AG04450 (cell line): ENCODE data around the gene PPM1H. TPM values are rescaled to one million over a fixed set of nuclear protein-coding genes. Genes with fewer than 3 reads are reported as not detected.
"Not testable (repeated sequence)": the region's sequence is repeated elsewhere in the genome, so short reads cannot be mapped to it uniquely, and the experiment has no call there.

Experiments used
- CTCF ChIA-PET: fragments of 300-600, 350-600 bp; formaldehyde crosslinking; extraction: SDS; loops from one replicate; lab custom pipeline; 2022; ENCODE audit warnings: antibody characterized with exemption, inconsistent platforms; lab: Charles Lee
- POLR2A ChIA-PET: fragments of 350-600 bp; formaldehyde crosslinking; extraction: SDS; loops from one replicate; lab custom pipeline; 2021; ENCODE audit warnings: antibody characterized with exemption, inconsistent platforms; lab: Yijun Ruan, JAX
- DNase-seq: peaks from one replicate; pipeline ENCODE4 v3.0.0-alpha.2; 2011; ENCODE audit warnings: low read depth, low spot score
- H3K27ac ChIP-seq: one replicate; pipeline ENCODE4 v1.5.1; 2012; ENCODE audit warnings: low read depth, low read length, control low read depth
- H3K27me3 ChIP-seq: one replicate; pipeline ENCODE4 v1.6.0; 2012; ENCODE audit warnings: low read length; ENCODE audit not compliant: control insufficient read depth, insufficient read depth
- H3K4me3 ChIP-seq: 2 replicates; pipeline ENCODE4 v1.5.1; 2011; ENCODE audit warnings: mild to moderate bottlenecking, low read depth, low read length, control low read depth
- H3K9me3 ChIP-seq: 2 replicates; pipeline ENCODE4 v1.5.1; 2012; ENCODE audit warnings: low read length; ENCODE audit not compliant: control insufficient read depth, insufficient read depth
- polyA plus RNA-seq: library from polyadenylated mRNA; depleted of rRNA; stranded (reverse); fragments of >200 nt; gene quantifications from 2 replicates; pipeline ENCODE4 v1.2.3, GENCODE V29; 2011
- TF ChIP-seq, protein P1 (sequence below): IDR thresholded peaks from 2 replicates; pipeline ENCODE4 v1.5.1; 2011; ENCODE audit warnings: low read depth, low read length, control low read depth, inconsistent platforms

PPM1H gene
- polyA plus RNA-seq, 1 experiment = 0.12 TPM

DNA sequence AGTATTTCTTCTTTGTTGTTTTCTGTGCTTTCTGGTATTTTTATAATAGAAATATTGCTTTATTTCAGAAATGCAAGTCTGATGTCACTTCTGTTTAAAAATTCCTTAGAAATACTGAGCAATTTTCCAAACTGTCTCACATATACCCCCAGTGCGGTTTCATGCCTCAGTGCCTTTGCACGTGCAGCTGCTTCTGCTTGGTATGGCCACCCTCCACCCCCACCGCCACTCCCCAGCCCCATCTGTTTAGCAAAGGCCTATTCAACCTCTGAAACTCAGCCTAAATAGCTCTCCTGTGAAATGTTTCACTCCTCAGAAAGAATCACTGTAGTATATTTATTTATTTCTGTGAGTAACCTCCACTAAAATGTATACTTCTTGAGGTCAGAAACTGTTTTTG lies 52.3 kb downstream of the PPM1H start:
- POLR2A ChIA-PET = no interaction called here
- no peak overlapping the region for H3K4me3 ChIP-seq
- TF ChIP-seq, protein P1, sequence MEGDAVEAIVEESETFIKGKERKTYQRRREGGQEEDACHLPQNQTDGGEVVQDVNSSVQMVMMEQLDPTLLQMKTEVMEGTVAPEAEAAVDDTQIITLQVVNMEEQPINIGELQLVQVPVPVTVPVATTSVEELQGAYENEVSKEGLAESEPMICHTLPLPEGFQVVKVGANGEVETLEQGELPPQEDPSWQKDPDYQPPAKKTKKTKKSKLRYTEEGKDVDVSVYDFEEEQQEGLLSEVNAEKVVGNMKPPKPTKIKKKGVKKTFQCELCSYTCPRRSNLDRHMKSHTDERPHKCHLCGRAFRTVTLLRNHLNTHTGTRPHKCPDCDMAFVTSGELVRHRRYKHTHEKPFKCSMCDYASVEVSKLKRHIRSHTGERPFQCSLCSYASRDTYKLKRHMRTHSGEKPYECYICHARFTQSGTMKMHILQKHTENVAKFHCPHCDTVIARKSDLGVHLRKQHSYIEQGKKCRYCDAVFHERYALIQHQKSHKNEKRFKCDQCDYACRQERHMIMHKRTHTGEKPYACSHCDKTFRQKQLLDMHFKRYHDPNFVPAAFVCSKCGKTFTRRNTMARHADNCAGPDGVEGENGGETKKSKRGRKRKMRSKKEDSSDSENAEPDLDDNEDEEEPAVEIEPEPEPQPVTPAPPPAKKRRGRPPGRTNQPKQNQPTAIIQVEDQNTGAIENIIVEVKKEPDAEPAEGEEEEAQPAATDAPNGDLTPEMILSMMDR = no peak
- no peak overlapping the region for H3K27ac ChIP-seq
- CTCF ChIA-PET = interaction anchor here (2.4 kb wide), 1 partner anchor 70 kb away, joined by 6 read pairs; no protein-coding TSS in a partner anchor
- H3K9me3 ChIP-seq = no peaks in the 10 kb centered on the region
- DNase-seq = no peak
- H3K27me3 ChIP-seq = peaks cover 8% of the 10 kb centered on the region

DNA sequence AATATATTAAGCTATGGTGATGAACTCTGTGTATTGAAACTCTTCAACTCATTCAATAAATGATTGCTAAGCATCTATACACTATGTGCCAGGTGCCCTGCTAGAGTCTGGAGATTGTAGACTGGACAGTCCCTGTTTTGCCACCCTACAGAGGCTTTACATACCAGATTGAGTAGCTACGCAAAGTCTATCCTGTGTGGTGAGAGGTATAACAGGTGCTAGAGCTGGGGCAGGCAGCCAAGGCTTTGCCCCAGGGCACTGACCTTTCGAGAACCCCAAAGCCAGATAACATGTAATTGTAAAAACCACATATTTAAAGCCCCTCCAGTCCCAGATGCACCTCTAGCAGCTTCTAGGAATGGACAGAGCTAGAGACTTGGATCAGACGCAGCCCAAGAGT lies 52.8 kb downstream of the PPM1H start:
- DNase-seq = no peak
- Histone ChIP-seq H3K27me3 (peaks cover 8% of the 10 kb centered on the region), H3K4me3 (no peak overlapping the region), H3K27ac (no peak overlapping the region), H3K9me3 (no peaks in the 10 kb centered on the region)
- ChIA-PET CTCF (interaction anchor here (2.4 kb wide), 1 partner anchor 69 kb away, joined by 6 read pairs; no protein-coding TSS in a partner anchor), POLR2A (no interaction called here)
- TF ChIP-seq, protein P1 = no peak

DNA sequence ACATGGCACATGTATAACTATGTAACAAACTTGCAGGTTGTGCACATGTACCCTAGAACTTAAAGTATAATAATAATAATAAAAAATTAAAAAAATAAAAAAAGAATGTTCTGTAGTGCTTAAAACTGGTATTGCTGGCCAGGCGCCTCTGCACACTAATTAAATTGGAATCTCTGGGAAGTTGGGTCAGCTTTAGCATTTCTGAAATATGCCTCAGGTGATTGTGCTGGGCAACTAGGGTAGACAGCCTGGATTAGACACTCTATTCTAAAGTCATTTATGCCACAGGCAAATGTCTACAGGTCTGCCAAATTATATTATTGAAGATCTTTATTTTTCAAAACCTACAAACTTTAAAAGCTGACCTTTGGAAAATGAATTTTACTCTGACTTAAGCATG lies 55.3 kb downstream of the PPM1H start:
- CTCF ChIA-PET = interaction anchor here (0.6 kb wide), 1 partner anchor 307 kb away, joined by 3 read pairs; no protein-coding TSS in a partner anchor
- Histone ChIP-seq H3K9me3 (no peaks in the 10 kb centered on the region), H3K27me3 (peaks cover 18% of the 10 kb centered on the region), H3K4me3 (no peak overlapping the region), H3K27ac (no peak overlapping the region)
- TF ChIP-seq, protein P1 = no peak
- no peak for DNase-seq
- POLR2A ChIA-PET = no interaction called here

DNA sequence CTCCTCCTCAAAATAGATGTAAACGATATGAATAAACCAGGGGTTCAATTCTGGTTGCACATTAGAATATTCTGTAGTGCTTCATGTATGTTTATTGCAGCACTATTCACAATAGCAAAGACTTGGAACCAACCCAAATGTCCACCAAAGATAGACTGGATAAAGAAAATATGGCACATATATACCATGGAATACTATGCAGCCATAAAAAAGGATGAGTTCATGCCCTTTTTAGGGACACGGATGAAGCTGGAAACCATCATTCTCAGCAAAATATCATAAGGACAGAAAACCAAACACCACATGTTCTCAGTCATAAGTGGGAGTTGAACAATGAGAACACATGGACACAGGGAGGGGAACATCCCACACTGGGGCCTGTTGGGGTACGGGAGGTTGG lies 55.7 kb downstream of the PPM1H start:
- CTCF ChIA-PET = not testable (repeated sequence)

DNA sequence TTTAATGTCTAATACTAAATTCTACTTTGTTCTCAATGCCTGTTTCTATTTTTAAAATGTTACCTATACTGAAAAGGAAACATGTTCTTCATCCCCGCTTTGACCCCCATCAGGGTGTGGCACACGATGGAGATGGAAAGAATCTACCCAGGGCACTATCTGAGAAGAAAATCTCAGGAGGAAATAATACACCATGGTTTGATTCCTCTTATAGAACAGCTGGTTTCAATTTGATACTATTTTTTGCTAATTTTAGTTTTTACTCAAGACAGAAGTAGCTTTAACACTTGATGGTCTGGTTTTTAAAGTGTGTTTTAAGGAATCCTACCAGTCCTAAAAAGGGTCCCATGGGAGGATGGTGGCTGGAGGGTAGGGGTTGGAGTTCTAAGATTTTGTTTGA lies 56.7 kb downstream of the PPM1H start:
- Histone ChIP-seq H3K27ac (no peak overlapping the region), H3K27me3 (peaks cover 20% of the 10 kb centered on the region), H3K4me3 (no peak overlapping the region), H3K9me3 (no peaks in the 10 kb centered on the region)
- ChIA-PET CTCF (no interaction called here), POLR2A (no interaction called here)
- TF ChIP-seq, protein P1 = no peak
- no peak for DNase-seq

More for the DNA sequence above, 55.7 kb downstream of the PPM1H start:
- H3K4me3 ChIP-seq, DNase-seq, H3K9me3 ChIP-seq, POLR2A ChIA-PET, H3K27ac ChIP-seq: not testable (repeated sequence)
- peaks cover 18% of the 10 kb centered on the region for H3K27me3 ChIP-seq
